ENCODE results near the gene HS1BP3.
A peak's percentile ranks its signal among the peaks of the same experiment; 100 is the strongest.

The HS1BP3 gene

DNA sequence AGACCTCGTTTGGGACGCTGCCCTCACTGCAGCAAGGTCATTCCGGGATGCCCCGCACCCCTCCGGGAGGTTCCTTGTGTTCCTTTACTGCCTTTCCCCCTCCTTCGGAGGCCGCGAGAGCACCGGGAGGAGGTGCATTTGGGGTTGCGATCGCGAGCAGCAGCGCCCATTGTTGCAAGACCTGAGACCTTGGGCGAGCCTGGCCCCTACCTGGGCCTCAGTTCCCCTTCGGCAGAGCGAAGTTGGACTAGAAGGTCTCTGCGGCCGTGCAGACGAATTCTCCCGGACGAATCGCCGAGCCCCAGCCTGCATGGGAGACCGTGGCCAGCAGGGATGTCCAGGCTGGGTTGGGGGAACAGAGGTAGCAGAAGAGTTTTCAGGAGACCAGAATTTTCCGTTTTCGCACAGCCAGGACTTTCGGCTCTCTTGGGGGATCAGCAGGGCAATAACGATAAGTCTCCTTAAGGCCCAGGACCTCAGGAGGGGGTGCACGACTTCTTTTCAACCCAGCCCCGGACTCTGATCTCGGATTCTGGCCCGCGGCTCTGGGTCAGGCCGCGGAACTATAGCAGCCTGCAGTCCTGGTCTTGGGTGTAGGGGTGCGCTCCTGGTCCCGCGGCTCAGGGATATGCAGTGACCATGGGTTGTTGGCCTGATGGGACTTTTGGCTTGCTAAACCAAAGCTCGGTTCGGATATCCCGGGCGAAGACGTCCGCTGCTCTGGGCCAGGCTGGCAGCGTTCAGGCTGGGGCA lies 18.8 kb upstream of the HS1BP3 start:
- H3K27ac Mint-ChIP-seq, result no peak overlapping the region
- H3K9me3 Mint-ChIP-seq, result no peaks in the 10 kb centered on the region
- peaks cover 29% of the 10 kb centered on the region for H3K4me1 Mint-ChIP-seq (ENCODE audit: low read depth)
- H3K36me3 Mint-ChIP-seq (ENCODE audit: low read depth), result no peaks in the 10 kb centered on the region
- H3K27me3 Mint-ChIP-seq, result peaks cover 88% of the 10 kb centered on the region
- no peak overlapping the region for H3K4me3 Mint-ChIP-seq
- DNase-seq, result no peak

DNA sequence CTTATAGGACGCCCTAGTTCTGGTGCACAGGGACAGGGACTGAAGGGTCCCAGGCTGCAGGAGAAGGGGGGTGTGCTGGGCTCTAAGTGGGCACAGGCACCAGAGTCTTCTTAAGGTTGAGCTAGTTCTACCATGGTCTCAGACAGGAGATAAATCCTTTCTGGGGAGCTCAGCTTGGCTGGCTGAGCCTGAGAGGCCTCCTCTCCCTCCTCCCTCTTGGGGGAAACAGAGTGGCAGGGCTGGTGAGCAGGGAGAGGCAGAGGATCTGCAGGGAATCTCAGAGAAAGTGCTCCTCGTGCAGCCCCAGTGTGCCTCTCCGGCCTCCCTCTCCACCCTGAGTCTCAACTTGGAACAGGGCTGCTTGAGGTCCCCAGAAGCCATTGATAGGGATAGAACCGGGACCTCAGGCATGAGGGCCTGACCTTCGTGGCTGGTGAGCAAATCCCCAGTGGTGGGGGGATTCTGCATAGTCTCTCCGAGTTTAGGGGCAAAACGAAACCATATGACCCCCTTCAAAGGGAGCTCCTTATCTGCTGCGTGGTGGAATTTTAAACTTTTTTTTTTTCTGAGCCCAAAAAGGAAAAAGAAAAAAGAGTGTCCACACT lies 18.1 kb upstream of the HS1BP3 start:
- no peak for DNase-seq
- H3K27ac Mint-ChIP-seq, result no peak overlapping the region
- H3K27me3 Mint-ChIP-seq, result peaks cover 93% of the 10 kb centered on the region
- H3K4me1 Mint-ChIP-seq (ENCODE audit: low read depth), result peaks cover 29% of the 10 kb centered on the region
- H3K9me3 Mint-ChIP-seq, result no peaks in the 10 kb centered on the region
- no peaks in the 10 kb centered on the region for H3K36me3 Mint-ChIP-seq (ENCODE audit: low read depth)
- no peak overlapping the region for H3K4me3 Mint-ChIP-seq

DNA sequence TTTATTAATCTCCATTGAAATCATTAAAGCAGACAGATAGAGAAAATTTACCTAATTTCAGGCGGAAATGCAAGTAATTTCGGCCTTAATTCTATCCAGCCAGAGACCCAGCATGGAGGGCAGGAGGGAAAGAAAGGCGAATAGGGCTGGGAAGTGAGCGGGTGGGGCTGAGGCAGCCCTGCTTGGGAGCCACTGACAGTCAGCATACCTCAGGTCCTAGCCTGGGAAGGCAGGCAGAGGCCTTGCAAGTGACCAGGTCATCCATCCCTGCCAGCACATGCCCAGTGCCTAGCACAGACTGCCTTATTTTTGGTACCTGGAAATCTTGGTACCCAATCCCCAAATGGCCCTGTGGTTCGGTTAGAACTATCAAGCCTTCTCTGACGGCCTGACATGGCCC lies 17.6 kb upstream of the HS1BP3 start:
- Mint-ChIP-seq H3K27ac (no peak overlapping the region), H3K4me3 (no peak overlapping the region), H3K27me3 (peaks cover 93% of the 10 kb centered on the region), H3K9me3 (no peaks in the 10 kb centered on the region), H3K36me3 (ENCODE audit: low read depth) (no peaks in the 10 kb centered on the region), H3K4me1 (ENCODE audit: low read depth) (peaks cover 29% of the 10 kb centered on the region)
- DNase-seq, result no peak

DNA sequence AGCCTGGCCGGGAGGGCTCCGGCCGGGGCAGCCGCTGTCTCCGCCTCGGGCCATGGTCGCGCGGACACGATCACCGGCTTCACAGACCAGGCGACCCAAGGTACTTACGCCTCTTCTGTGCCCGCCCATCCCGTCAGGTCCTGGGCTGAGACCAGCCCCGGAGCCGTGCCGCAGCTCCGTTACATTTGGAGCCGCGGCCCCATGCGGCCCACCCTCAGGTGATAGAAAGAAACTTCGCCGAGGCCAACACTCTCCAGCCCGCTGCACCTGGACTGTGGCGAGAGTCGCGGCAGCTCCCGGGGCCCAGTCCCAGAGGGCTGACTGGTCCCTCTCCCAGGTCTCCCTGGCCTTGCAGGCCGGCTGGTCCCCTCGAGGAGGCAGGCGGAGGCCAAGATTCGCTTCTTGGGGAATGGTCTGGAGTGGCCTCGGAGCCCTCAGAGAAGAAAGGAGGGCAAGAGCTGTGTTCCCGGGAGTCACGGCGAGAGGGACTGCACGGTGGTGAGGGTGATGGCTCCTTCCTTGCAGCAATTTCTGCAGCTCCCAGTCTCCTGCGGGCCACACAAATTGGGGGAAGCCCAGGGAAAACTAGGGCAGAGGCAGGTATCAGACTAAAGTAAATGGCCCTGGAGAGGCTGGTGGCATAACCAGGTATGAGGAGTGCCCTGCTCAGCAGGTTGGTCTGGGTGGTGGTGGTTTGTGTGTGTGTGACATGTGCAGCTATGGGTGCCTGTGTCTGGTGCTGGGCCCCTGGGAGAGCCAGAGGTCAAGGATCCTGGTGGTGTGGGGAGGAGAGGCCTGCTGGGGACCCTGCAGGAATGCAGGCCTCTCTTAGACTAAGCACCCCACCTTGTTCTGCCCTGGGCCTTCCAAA lies 16.9 kb upstream of the HS1BP3 start:
- Mint-ChIP-seq H3K4me3 (peak overlapping the region; percentile 34), H3K27ac (no peak overlapping the region), H3K36me3 (ENCODE audit: low read depth) (no peaks in the 10 kb centered on the region), H3K4me1 (ENCODE audit: low read depth) (peaks cover 29% of the 10 kb centered on the region), H3K27me3 (peaks cover 91% of the 10 kb centered on the region), H3K9me3 (no peaks in the 10 kb centered on the region)
- no peak for DNase-seq

DNA sequence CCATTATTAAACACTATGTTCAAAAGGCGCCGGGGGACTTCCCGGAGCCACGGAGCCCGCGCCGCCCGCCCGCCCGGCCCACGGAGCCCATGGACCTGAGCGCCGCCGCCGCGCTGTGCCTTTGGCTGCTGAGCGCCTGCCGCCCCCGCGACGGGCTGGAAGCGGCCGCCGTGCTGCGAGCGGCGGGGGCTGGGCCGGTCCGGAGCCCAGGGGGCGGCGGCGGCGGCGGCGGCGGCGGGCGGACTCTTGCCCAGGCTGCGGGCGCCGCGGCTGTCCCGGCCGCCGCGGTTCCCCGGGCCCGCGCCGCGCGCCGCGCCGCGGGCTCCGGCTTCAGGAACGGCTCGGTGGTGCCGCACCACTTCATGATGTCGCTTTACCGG lies 16.2 kb upstream of the HS1BP3 start:
- no peaks in the 10 kb centered on the region for H3K36me3 Mint-ChIP-seq (ENCODE audit: low read depth)
- H3K4me1 Mint-ChIP-seq (ENCODE audit: low read depth), result peaks cover 29% of the 10 kb centered on the region
- no peaks in the 10 kb centered on the region for H3K9me3 Mint-ChIP-seq
- H3K4me3 Mint-ChIP-seq, result no peak overlapping the region
- H3K27ac Mint-ChIP-seq, result no peak overlapping the region
- DNase-seq, result no peak
- H3K27me3 Mint-ChIP-seq, result peaks cover 91% of the 10 kb centered on the region

DNA sequence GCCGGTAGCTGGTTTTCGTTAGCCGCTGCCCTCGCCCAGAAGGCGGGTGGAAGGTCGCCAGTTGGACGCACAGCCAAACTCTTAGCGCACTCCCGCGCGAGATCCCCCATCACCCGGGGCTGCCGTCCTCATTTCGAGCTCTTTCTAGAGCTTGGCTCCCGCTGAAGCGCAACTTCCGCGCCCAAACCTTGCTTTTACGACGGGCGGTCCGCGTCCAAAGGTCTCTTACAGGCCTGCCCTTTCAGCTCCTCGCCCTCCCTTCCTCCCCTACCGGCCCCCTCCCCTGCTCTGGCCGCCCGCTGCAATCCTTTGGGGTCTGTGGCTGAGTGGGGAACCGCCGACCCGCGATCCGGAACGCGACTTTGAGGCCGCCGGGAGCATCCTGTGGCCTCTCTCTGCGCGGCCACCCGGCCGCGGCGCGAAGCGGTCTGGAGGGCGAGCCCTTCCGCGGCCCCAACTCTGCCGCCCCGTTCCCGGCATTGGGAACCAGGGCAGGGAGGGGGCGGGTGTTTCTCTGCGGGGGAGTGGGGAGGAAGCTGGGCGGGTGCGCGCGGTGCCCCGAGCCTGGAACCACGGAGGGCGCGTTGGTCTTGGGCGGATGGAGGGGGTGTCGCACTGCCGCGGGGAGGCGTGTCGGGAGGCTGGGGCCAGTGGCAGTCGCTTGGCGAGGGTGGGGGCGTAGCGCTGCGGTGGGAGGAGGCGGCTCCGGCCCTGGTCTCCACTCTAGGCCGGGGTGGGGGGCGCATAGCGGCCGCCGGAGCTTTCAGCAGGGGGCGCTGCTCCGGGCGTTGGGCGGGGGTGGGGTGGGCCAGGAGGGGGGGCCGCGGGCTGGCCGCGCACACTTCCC lies 15.6 kb upstream of the HS1BP3 start, which contains the start of gene GDF7:
Gene GDF7, plus strand, starts transcription at position 841 of the 847 bp plus-strand sequence. CDS start 96 bp downstream, outside the sequence.
- no peaks in the 10 kb centered on the region for H3K36me3 Mint-ChIP-seq (ENCODE audit: low read depth)
- peaks cover 91% of the 10 kb centered on the region for H3K27me3 Mint-ChIP-seq
- peak within 1 kb of the TSS; percentile 69 for H3K4me3 Mint-ChIP-seq
- H3K27ac Mint-ChIP-seq, result no peak within 1 kb of the TSS
- H3K4me1 Mint-ChIP-seq (ENCODE audit: low read depth), result peaks cover 25% of the 10 kb centered on the region
- H3K9me3 Mint-ChIP-seq, result no peaks in the 10 kb centered on the region
- no peak for DNase-seq

DNA sequence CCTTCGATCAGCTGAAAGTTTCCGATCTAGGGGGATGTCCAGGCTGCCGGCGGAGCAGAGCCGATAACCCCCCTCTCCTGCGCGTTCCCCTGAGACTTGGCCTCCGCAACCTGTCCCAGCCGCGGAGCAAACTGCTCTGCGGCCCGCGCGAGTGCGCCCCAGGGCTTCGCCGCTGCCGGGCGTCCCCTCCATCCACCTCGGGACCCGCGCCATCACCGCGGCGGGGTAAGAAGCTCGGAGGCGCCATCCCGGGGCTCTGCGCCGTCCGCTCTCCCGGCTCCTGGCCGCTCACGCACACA lies 15.1 kb upstream of the HS1BP3 start:
- Mint-ChIP-seq H3K9me3 (no peaks in the 10 kb centered on the region), H3K27me3 (peaks cover 91% of the 10 kb centered on the region), H3K4me3 (peak overlapping the region; percentile 69), H3K27ac (no peak overlapping the region), H3K4me1 (ENCODE audit: low read depth) (peaks cover 23% of the 10 kb centered on the region), H3K36me3 (ENCODE audit: low read depth) (no peaks in the 10 kb centered on the region)
- no peak for DNase-seq

DNA sequence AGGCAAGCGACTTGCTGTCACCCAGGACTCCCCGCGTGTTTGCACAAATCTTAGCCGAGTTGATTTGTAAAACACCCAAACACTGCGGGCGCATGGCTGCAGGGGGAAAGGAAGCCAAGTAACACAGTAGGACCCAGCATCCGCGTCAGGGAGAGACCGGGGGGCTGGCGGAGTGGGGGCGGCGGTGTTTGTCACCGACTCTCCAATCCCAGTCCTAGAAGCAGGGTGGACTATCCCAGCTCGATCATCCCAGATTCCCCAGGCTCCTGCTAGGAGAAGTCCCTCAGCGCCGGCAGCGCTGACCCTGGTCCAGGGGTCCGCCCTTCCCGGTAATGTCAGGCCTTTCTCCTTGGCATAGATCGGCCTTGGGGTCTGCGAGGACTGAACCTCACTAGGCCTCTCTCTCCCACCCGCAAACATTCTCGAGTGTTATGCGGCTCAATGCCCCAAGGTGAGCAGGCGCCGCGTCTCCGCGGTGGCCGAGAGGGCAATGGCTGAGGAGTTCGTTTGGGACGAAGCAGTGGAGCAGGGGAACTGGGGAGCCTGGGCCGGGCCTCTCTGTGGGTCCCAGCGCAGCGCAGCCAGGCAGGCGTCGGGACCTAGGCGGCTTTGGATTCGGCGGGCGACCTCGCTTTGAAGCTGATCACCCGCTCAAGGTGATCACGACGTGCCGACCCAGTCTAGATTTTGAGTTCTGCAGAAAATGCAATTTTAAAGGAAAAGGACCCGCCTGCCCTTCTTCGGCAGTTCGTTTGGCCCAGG lies 14.5 kb upstream of the HS1BP3 start:
- Mint-ChIP-seq H3K27me3 (peaks cover 92% of the 10 kb centered on the region), H3K36me3 (ENCODE audit: low read depth) (no peaks in the 10 kb centered on the region), H3K9me3 (no peaks in the 10 kb centered on the region), H3K4me1 (ENCODE audit: low read depth) (peaks cover 23% of the 10 kb centered on the region), H3K4me3 (peak overlapping the region; percentile 69), H3K27ac (no peak overlapping the region)
- DNase-seq, result no peak

DNA sequence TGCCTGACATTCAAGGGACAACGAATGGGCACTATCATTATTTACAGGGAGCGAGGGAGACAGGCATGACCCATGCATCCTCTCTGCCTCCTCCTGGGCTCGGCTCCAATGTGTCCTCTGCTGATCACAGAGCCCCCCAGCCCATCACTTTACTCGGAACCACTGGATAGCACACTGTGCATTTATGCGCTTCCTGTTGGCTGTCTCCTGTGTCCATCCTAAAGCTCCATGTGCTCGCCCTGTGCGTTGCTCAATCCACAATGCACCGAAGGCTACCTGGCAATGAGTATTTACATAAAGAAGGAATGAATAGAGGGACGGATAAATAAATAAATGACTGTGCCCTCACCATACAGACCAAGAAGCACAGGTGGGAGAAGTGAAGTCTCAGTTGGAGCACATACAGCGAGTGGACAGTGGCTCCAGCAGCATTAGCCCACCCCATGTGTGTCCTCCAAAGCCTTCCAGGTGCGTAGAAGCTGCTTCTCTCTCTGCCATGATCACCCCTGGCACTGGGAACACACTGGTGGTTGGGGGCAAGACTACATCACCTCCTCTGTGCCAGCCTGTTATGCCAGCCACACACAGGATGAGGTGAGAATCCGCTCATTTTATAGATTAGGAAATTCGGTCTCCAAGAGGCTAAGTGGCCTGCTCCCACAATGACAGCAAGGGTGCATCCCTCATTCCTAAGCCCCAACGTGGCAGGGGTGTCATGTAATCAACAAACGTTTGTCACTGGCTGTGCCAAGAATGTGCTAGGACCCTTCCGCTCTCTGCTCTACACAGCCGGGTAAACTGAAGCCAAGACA lies 13.7 kb upstream of the HS1BP3 start:
- Mint-ChIP-seq H3K9me3 (no peaks in the 10 kb centered on the region), H3K36me3 (ENCODE audit: low read depth) (no peaks in the 10 kb centered on the region), H3K4me3 (peak overlapping the region; percentile 31), H3K27ac (no peak overlapping the region), H3K27me3 (peaks cover 88% of the 10 kb centered on the region), H3K4me1 (ENCODE audit: low read depth) (peaks cover 20% of the 10 kb centered on the region)
- DNase-seq, result no peak

DNA sequence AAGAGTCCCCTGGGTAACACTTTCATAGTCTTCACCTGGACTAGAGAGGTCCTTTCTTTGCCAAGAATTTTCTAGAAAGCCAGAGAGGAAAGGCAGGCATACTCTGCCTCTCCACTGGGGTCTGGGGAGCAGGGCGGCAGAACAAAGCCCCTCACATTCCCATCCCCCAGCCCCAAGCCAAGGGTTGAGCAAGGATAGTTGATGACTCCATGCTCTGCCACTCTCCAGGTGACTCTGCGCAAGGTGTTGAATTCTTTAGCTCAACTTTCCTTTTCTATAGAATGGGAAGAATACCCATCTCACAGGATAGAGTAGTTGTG lies 13.1 kb upstream of the HS1BP3 start:
- H3K4me1 Mint-ChIP-seq (ENCODE audit: low read depth), result peaks cover 15% of the 10 kb centered on the region
- no peak for DNase-seq
- H3K4me3 Mint-ChIP-seq, result no peak overlapping the region
- no peaks in the 10 kb centered on the region for H3K36me3 Mint-ChIP-seq (ENCODE audit: low read depth)
- peaks cover 87% of the 10 kb centered on the region for H3K27me3 Mint-ChIP-seq
- H3K27ac Mint-ChIP-seq, result no peak overlapping the region
- H3K9me3 Mint-ChIP-seq, result no peaks in the 10 kb centered on the region

DNA sequence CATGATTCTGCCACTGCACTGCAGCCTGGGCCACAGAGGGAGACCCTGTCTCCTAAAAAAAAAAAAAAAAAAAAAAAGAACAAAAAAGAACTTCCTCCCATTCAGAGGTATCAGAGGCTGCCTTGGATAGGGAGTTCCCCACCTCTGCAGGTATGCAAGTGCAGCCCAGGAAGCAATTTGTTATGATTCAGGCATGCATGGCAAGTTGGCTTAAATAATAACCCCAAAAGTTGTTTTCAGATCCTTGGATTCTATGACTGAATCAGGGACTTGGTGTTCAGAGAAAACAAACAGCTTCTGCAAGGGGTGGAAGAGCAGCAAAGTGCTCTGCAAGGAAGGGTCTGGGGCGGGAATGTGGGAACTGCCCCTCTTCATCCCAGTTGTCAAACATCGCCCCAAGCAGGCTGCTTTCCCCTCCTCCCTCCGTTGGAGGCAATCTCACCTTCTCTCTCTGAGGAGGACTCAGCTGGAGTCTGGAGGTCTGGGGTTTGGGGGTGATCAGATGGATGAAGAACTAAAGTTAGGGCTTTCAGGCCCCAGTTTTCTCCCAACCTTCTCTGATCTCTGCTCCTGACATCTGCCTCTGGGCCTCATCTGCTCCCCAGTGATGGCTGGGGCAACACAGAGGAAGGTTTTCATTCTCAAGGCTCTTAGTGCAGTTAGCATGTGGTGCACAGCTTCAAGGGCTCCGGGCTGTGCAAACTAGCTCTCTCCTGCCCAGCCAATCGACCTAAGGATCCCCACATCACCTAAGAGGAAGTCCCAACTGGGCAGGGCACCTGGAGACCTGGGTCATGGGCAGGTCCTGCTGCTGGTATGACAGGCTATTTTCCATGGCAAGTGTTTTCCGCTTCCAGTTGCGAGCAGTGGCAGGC lies 12.5 kb upstream of the HS1BP3 start:
- H3K4me1 Mint-ChIP-seq (ENCODE audit: low read depth), result peaks cover 15% of the 10 kb centered on the region
- H3K9me3 Mint-ChIP-seq, result no peaks in the 10 kb centered on the region
- H3K4me3 Mint-ChIP-seq, result no peak overlapping the region
- H3K27me3 Mint-ChIP-seq, result peaks cover 85% of the 10 kb centered on the region
- no peaks in the 10 kb centered on the region for H3K36me3 Mint-ChIP-seq (ENCODE audit: low read depth)
- no peak for DNase-seq
- no peak overlapping the region for H3K27ac Mint-ChIP-seq

DNA sequence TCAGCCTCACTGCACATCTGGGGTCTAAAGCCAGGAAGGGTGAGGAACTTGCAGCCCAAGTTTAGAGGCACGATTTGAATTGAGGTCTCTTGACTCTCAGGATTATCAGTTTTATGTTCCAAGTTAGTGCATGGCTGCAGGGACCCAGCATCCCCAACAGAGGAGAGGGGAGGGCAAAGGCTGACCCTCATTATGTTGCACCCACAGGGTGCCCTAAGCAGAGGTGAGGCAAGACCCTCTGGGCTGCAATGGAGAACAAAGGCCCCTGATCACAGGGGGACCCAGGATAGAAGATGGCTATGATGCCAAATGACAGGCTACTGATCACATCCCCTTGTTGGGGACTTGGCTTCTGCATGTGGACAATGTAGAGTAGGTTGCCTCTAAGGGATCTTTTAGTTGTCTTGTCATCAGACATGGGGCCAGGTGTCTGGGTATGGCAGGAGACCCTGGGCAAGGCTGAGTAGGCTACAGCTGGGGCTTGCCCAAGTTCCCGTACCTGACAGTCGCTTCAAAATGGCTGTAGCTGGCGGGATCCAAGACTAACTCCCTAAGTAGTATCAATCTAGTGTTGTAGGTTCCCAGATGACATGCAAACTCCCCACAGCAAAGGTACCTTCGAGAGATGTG lies 11.5 kb upstream of the HS1BP3 start:
- DNase-seq, result no peak
- H3K4me3 Mint-ChIP-seq, result no peak overlapping the region
- peaks cover 75% of the 10 kb centered on the region for H3K27me3 Mint-ChIP-seq
- no peaks in the 10 kb centered on the region for H3K36me3 Mint-ChIP-seq (ENCODE audit: low read depth)
- H3K9me3 Mint-ChIP-seq, result no peaks in the 10 kb centered on the region
- no peak overlapping the region for H3K27ac Mint-ChIP-seq
- H3K4me1 Mint-ChIP-seq (ENCODE audit: low read depth), result peaks cover 13% of the 10 kb centered on the region
